ENCODE data around the gene TMED1. TPM values are rescaled to one million over a fixed set of nuclear protein-coding genes. Genes with fewer than 3 reads are reported as not detected.

TMED1 gene
- total RNA-seq, 2 experiments from 2014 or later = 8.6 to 11.8 TPM

DNA sequence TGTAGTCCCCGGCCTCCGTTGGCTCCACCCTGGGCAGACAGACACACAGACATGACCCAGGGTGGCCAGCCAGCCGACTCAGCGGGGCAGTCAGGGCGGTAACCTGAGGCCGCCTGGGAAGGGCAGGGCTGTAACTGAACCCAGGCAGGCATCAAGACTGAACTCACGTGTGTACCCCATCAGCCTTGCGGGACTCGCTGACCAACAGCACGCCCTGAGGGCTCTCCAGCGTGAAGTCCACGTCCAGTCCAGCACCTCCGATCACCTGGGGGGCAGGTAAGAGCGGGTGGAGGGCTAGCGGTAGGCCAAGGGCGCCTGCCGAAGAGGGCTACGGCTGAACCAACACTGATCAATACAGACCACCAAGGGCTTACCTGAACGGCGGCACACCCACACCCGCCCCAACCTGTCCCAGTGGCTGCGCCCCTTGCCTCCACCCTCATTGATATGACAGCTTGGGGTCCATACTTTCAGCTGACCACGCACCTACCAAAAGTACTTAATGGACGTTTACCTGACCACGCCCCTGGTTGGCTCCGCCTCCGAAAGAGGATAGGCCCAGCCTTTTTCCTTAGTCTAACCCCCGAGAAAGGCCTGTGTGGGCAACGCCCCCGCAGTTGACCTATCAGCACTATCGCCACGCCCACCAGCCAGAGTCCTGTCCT is 791 bp downstream of the TMED1 start:
- Mint-ChIP-seq H3K27ac (peak overlapping the region; percentile 98), H3K9me3 (peaks cover 8% of the 10 kb centered on the region), H3K4me1 (peaks cover 14% of the 10 kb centered on the region), H3K4me3 (peak overlapping the region; percentile 90), H3K36me3 (peaks cover 4% of the 10 kb centered on the region), H3K27me3 (peaks cover 4% of the 10 kb centered on the region)
- DNase-seq (no peak), ATAC-seq (ENCODE audit: low read depth) (peak; percentile 1)
- POLR2A ChIA-PET = interaction anchor here (0.6 to 2.2 kb wide), 12 partner anchors 9 to 1007 kb away, joined by 3 to 26 read pairs (median 4); partner anchors contain the start of genes DNM2, QTRT1 and UBL5

DNA sequence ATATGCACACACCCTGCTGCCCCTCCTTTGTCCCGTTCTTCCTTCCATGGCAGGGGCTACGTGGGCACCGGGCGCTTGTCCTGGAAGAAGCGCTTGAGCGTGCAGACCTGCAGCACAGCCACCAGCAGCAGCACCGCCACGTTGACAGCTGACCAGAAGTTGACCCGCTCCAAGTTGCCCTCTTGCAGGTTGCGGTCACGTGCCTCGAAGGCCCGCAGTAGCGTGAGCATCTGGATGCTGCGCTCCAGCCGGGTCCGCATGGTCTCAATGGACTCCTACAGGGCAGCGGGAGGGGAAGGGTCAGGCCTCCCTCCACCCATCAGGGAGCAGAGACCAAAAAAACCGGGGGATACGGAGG is 3.1 kb downstream of the TMED1 start:
- H3K4me1 Mint-ChIP-seq = peaks cover 14% of the 10 kb centered on the region
- DNase-seq (no peak), ATAC-seq (ENCODE audit: low read depth) (no peak)
- H3K9me3 Mint-ChIP-seq = peaks cover 7% of the 10 kb centered on the region
- H3K27me3 Mint-ChIP-seq = no peaks in the 10 kb centered on the region
- POLR2A ChIA-PET = no interaction called here
- H3K4me3 Mint-ChIP-seq = no peak overlapping the region
- H3K36me3 Mint-ChIP-seq = peaks cover 2% of the 10 kb centered on the region
- H3K27ac Mint-ChIP-seq = no peak overlapping the region

- ATAC-seq (ENCODE audit: low read depth) (no peak), DNase-seq (no peak)
- H3K27ac Mint-ChIP-seq = no peak overlapping the region
- peaks cover 2% of the 10 kb centered on the region for H3K36me3 Mint-ChIP-seq
- no peak overlapping the region for H3K4me3 Mint-ChIP-seq
- POLR2A ChIA-PET = no interaction called here
- no peaks in the 10 kb centered on the region for H3K27me3 Mint-ChIP-seq
- H3K4me1 Mint-ChIP-seq = peaks cover 14% of the 10 kb centered on the region
- peaks cover 7% of the 10 kb centered on the region for H3K9me3 Mint-ChIP-seq
Observed at GRCh38 chr19:10831987-10832938, 3.7 kb downstream of the TMED1 start.

- H3K36me3 Mint-ChIP-seq = peaks cover 4% of the 10 kb centered on the region
- no peaks in the 10 kb centered on the region for H3K9me3 Mint-ChIP-seq
- H3K27me3 Mint-ChIP-seq = no peaks in the 10 kb centered on the region
- POLR2A ChIA-PET = no interaction called here
- no peak for DNase-seq
- ATAC-seq (ENCODE audit: low read depth) = no peak
- no peak overlapping the region for H3K27ac Mint-ChIP-seq
- H3K4me3 Mint-ChIP-seq = no peak overlapping the region
- H3K4me1 Mint-ChIP-seq = peaks cover 3% of the 10 kb centered on the region
Observed at GRCh38 chr19:10830931-10831779, 4.9 kb downstream of the TMED1 start.

DNA sequence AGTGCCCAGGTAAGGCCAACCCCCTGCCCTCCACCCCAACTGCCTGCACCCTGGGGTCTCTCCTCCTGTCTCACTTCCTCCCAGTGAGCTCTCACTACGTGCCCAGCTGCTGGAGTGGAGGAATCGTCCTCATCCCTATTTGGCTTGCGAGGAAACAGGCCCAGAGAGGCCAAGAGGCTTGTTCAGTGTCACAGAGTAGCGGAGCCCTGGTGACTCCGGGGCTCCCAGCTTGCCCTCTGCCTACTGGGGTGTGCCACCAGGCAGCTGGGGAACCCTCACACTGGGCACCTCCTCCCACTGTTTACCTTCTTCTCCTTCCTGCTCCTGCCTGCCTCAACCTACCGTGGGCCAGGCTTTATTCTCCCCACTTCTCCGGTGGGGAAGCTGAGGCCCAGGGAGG is 5.6 kb downstream of the TMED1 start:
- Mint-ChIP-seq H3K27me3 (no peaks in the 10 kb centered on the region), H3K9me3 (no peaks in the 10 kb centered on the region), H3K4me1 (peaks cover 3% of the 10 kb centered on the region), H3K27ac (no peak overlapping the region), H3K36me3 (peaks cover 4% of the 10 kb centered on the region), H3K4me3 (no peak overlapping the region)
- ATAC-seq (ENCODE audit: low read depth) = no peak
- POLR2A ChIA-PET = interaction anchor here (1.2 kb wide), 1 partner anchor 113 kb away, joined by 4 read pairs; no protein-coding TSS in a partner anchor
- DNase-seq = no peak

DNA sequence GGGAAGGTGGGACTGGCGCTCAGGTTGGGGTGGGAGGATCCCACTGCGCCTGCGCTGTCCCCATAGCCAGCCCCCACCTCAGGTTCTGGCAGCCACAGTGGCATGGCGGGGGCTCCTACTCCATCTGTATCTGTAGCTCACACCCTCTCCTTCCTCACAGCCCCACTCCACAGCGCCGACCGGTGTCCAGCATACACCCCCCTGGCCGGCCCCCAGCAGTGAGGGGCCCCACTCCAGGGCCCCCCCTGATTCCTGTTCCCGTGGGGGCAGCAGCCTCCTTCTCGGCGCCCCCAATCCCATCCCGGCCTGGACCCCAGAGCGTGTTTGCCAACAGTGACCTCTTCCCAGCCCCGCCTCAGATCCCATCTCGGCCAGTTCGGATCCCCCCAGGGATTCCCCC is 6.0 kb downstream of the TMED1 start:
- POLR2A ChIA-PET = interaction anchor here (1.2 kb wide), 1 partner anchor 113 kb away, joined by 4 read pairs; no protein-coding TSS in a partner anchor
- H3K36me3 Mint-ChIP-seq = peaks cover 6% of the 10 kb centered on the region
- no peaks in the 10 kb centered on the region for H3K9me3 Mint-ChIP-seq
- H3K27me3 Mint-ChIP-seq = no peaks in the 10 kb centered on the region
- H3K4me3 Mint-ChIP-seq = no peak overlapping the region
- no peak overlapping the region for H3K27ac Mint-ChIP-seq
- ATAC-seq (ENCODE audit: low read depth) (no peak), DNase-seq (no peak)
- H3K4me1 Mint-ChIP-seq = peaks cover 3% of the 10 kb centered on the region

GRCh38 chr19:10828981-10829821 is 6.8 kb downstream of the TMED1 start:
- no peaks in the 10 kb centered on the region for H3K9me3 Mint-ChIP-seq
- H3K27me3 Mint-ChIP-seq = no peaks in the 10 kb centered on the region
- H3K27ac Mint-ChIP-seq = no peak overlapping the region
- H3K4me3 Mint-ChIP-seq = no peak overlapping the region
- POLR2A ChIA-PET = interaction anchor here (0.6 to 1.2 kb wide), 2 partner anchors 112 to 597 kb away, joined by 3 to 4 read pairs; no protein-coding TSS in a partner anchor
- ATAC-seq (ENCODE audit: low read depth) = peak; percentile 19
- H3K36me3 Mint-ChIP-seq = peaks cover 13% of the 10 kb centered on the region
- DNase-seq = no peak
- H3K4me1 Mint-ChIP-seq = peaks cover 3% of the 10 kb centered on the region

DNA sequence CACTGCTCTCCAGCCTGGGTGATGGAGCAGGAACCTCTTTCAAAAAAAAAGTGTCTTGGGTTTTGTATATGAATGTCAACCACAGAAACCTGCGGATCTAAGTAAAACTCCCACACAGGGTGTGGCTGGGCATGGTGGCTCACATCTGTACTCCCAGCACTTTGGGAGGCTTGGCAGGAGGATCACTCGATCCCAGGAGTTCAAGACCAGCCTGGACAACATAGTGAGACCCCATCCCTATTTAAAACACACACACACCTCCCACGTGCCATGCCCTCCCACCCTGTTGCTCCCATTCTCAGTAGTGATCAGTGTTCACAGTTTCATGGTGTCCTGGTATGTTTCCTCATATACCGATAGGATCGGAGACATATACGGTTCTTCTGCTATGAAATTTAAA is 9.2 kb downstream of the TMED1 start:
- H3K4me3 Mint-ChIP-seq = no peak overlapping the region
- H3K27me3 Mint-ChIP-seq = no peaks in the 10 kb centered on the region
- H3K9me3 Mint-ChIP-seq = no peaks in the 10 kb centered on the region
- no peak for ATAC-seq (ENCODE audit: low read depth)
- H3K27ac Mint-ChIP-seq = no peak overlapping the region
- no peak for DNase-seq
- POLR2A ChIA-PET = interaction anchor here (1.5 kb wide), 1 partner anchor 8 kb away, joined by 4 read pairs; the partner anchor contains the start of gene TMED1
- H3K36me3 Mint-ChIP-seq = peaks cover 22% of the 10 kb centered on the region
- peaks cover 3% of the 10 kb centered on the region for H3K4me1 Mint-ChIP-seq

- no peaks in the 10 kb centered on the region for H3K9me3 Mint-ChIP-seq
- no peak overlapping the region for H3K4me3 Mint-ChIP-seq
- no peaks in the 10 kb centered on the region for H3K27me3 Mint-ChIP-seq
- DNase-seq (no peak), ATAC-seq (ENCODE audit: low read depth) (no peak)
- peaks cover 3% of the 10 kb centered on the region for H3K4me1 Mint-ChIP-seq
- POLR2A ChIA-PET = interaction anchor here (1.5 kb wide), 1 partner anchor 9 kb away, joined by 4 read pairs; the partner anchor contains the start of gene TMED1
- H3K27ac Mint-ChIP-seq = no peak overlapping the region
- peaks cover 28% of the 10 kb centered on the region for H3K36me3 Mint-ChIP-seq
Observed at GRCh38 chr19:10826231-10826630, 9.8 kb downstream of the TMED1 start.

GRCh38 chr19:10823690-10824089 is 12.3 kb downstream of the TMED1 start:
- H3K36me3 Mint-ChIP-seq = peaks cover 49% of the 10 kb centered on the region
- POLR2A ChIA-PET = no interaction called here

GRCh38 chr19:10820173-10820572 is 15.8 kb downstream of the TMED1 start:
- Mint-ChIP-seq H3K9me3 (peaks cover 5% of the 10 kb centered on the region), H3K4me1 (peaks cover 11% of the 10 kb centered on the region), H3K4me3 (peak overlapping the region; percentile 14), H3K27me3 (no peaks in the 10 kb centered on the region), H3K36me3 (peaks cover 48% of the 10 kb centered on the region), H3K27ac (peak overlapping the region; percentile 64)
- POLR2A ChIA-PET = interaction anchor here (1.2 to 1.3 kb wide), 2 partner anchors 15 to 61 kb away, joined by 3 read pairs; partner anchors contain the start of gene TMED1
- no peak for ATAC-seq (ENCODE audit: low read depth)
- no peak for DNase-seq

More at GRCh38 chr19:10823690-10824089, 12.3 kb downstream of the TMED1 start:
- no peak overlapping the region for H3K4me3 Mint-ChIP-seq
- no peaks in the 10 kb centered on the region for H3K27me3 Mint-ChIP-seq
- H3K4me1 Mint-ChIP-seq = peaks cover 14% of the 10 kb centered on the region
- H3K9me3 Mint-ChIP-seq = peaks cover 5% of the 10 kb centered on the region
- DNase-seq (no peak), ATAC-seq (ENCODE audit: low read depth) (no peak)
- no peak overlapping the region for H3K27ac Mint-ChIP-seq

All from activated naive CD8-positive, alpha-beta T cell treated with anti-CD3 and anti-CD28 coated beads, Interleukin-2, amount 10 ng/mL, durations not matched to agents 7 days and 5 days (primary cell).